ENCODE measurements around the gene NKIRAS1. TPM values are rescaled to one million over a fixed set of nuclear protein-coding genes. Genes with fewer than 3 reads are reported as not detected.

NKIRAS1 gene
- total and polyA plus RNA-seq, 2 experiments from 2014 or later = 9.2 to 9.7 TPM

GRCh38 chr3:23941440-23941839 lies 24.6 kb upstream of the NKIRAS1 start (continued):
- TF ChIP-seq ETS1 (IDR thresholded peaks at IDR 0.05) (no peak), EZH2 (IDR thresholded peaks at IDR 0.05; ENCODE audit: low read depth, unreplicated experiment) (no peak)

DNA sequence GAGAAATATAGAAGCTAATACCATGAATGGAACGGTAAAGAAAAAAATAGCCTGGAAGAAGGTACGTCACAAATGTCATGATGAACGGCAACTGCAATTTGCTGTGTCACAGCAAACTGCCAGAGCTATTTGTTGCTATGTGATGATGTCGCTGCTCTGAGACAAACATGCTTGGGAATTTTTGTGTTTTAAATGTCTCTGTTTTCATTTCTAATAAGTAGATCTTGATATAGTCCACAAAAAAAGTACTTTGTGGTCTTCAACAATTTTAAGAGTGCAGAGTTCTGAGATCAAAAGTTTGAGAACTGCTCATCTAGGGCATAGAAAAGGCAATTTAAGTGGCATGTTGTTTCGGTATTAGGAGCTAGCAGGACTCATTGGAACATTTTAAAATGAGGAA lies 24.0 kb upstream of the NKIRAS1 start:
- Histone ChIP-seq H4K20me1 (replicated peaks; ENCODE audit: insufficient read depth) (no peaks in the 10 kb centered on the region), H3K4me1 (ENCODE audit: insufficient read depth) (peaks cover 10% of the 10 kb centered on the region; the same call in 1 of the 2 replicates), H3K4me3 (no peak overlapping the region), H3K79me2 (replicated peaks; ENCODE audit: insufficient read depth) (no peaks in the 10 kb centered on the region), H3F3A (replicated peaks; ENCODE audit: low read depth) (0 out of 2 replicates have a peak, but pooled peaks cover 3% of the 10 kb centered on the region), H3K36me3 (ENCODE audit: insufficient read depth) (no peaks in the 10 kb centered on the region), H3K27me3 (ENCODE audit: insufficient read depth) (peaks cover 9% of the 10 kb centered on the region; the same call in 1 of the 2 replicates), H3K9me2 (ENCODE audit: insufficient read depth) (no peaks in the 10 kb centered on the region), H3K4me2 (no peak overlapping the region), H2AFZ (no peak overlapping the region), H3K27ac (ENCODE audit: low read depth) (no peak overlapping the region)
- H3K36me3 Mint-ChIP-seq (ENCODE audit: low read depth) = no peaks in the 10 kb centered on the region; the same call in 2 of the 3 replicates
- no peak overlapping the region for H3K4me3 Mint-ChIP-seq
- ATAC-seq (no peak), DNase-seq (ENCODE audit: low spot score) (no peak)
- H3K4me1 Mint-ChIP-seq = peaks cover 15% of the 10 kb centered on the region
- H3K27me3 Mint-ChIP-seq (ENCODE audit: insufficient read depth, low read depth, poor library complexity) = peaks cover 4% of the 10 kb centered on the region
- H3K27ac Mint-ChIP-seq = no peak overlapping the region
- no peaks in the 10 kb centered on the region for H3K9me3 Mint-ChIP-seq
- TF ChIP-seq ZNF114 (CRISPR knock-in tag; IDR thresholded peaks at IDR 0.05) (no peak), NANOG (IDR thresholded peaks at IDR 0.05; ENCODE audit: borderline replicate concordance) (no peak), EZH2phosphoT487 (IDR thresholded peaks at IDR 0.05; ENCODE audit: unreplicated experiment) (no peak), ETS1 (IDR thresholded peaks at IDR 0.05) (no peak), CREB1 (CRISPR knock-in tag; IDR thresholded peaks at IDR 0.05; ENCODE audit: low read depth) (no peak), ZNF462 (CRISPR knock-in tag; IDR thresholded peaks at IDR 0.05) (no peak), POLR2AphosphoS5 (IDR thresholded peaks at IDR 0.05; ENCODE audit: low read depth) (no peak), STAT1 (IDR thresholded peaks at IDR 0.05; ENCODE audit: unreplicated experiment) (no peak), ZNF331 (CRISPR knock-in tag; IDR thresholded peaks at IDR 0.05; ENCODE audit: low read depth) (no peak)
- TF ChIP-seq, protein P1, sequence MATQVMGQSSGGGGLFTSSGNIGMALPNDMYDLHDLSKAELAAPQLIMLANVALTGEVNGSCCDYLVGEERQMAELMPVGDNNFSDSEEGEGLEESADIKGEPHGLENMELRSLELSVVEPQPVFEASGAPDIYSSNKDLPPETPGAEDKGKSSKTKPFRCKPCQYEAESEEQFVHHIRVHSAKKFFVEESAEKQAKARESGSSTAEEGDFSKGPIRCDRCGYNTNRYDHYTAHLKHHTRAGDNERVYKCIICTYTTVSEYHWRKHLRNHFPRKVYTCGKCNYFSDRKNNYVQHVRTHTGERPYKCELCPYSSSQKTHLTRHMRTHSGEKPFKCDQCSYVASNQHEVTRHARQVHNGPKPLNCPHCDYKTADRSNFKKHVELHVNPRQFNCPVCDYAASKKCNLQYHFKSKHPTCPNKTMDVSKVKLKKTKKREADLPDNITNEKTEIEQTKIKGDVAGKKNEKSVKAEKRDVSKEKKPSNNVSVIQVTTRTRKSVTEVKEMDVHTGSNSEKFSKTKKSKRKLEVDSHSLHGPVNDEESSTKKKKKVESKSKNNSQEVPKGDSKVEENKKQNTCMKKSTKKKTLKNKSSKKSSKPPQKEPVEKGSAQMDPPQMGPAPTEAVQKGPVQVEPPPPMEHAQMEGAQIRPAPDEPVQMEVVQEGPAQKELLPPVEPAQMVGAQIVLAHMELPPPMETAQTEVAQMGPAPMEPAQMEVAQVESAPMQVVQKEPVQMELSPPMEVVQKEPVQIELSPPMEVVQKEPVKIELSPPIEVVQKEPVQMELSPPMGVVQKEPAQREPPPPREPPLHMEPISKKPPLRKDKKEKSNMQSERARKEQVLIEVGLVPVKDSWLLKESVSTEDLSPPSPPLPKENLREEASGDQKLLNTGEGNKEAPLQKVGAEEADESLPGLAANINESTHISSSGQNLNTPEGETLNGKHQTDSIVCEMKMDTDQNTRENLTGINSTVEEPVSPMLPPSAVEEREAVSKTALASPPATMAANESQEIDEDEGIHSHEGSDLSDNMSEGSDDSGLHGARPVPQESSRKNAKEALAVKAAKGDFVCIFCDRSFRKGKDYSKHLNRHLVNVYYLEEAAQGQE (IDR thresholded peaks at IDR 0.05; ENCODE audit: unreplicated experiment) = no peak
- TF ChIP-seq, protein P2, sequence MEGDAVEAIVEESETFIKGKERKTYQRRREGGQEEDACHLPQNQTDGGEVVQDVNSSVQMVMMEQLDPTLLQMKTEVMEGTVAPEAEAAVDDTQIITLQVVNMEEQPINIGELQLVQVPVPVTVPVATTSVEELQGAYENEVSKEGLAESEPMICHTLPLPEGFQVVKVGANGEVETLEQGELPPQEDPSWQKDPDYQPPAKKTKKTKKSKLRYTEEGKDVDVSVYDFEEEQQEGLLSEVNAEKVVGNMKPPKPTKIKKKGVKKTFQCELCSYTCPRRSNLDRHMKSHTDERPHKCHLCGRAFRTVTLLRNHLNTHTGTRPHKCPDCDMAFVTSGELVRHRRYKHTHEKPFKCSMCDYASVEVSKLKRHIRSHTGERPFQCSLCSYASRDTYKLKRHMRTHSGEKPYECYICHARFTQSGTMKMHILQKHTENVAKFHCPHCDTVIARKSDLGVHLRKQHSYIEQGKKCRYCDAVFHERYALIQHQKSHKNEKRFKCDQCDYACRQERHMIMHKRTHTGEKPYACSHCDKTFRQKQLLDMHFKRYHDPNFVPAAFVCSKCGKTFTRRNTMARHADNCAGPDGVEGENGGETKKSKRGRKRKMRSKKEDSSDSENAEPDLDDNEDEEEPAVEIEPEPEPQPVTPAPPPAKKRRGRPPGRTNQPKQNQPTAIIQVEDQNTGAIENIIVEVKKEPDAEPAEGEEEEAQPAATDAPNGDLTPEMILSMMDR (conservative IDR thresholded peaks at IDR 0.05; ENCODE audit: low read depth in 2 of 2) = no peak

Data from GM23338 (cell line).